ENCODE data around the gene LSM4. TPM values are rescaled to one million over a fixed set of nuclear protein-coding genes. Genes with fewer than 3 reads are reported as not detected.
A peak's percentile ranks its signal among the peaks of the same experiment; 100 is the strongest.

Gene LSM4
- polyA plus RNA-seq, 1 experiment = 94.7 TPM

DNA sequence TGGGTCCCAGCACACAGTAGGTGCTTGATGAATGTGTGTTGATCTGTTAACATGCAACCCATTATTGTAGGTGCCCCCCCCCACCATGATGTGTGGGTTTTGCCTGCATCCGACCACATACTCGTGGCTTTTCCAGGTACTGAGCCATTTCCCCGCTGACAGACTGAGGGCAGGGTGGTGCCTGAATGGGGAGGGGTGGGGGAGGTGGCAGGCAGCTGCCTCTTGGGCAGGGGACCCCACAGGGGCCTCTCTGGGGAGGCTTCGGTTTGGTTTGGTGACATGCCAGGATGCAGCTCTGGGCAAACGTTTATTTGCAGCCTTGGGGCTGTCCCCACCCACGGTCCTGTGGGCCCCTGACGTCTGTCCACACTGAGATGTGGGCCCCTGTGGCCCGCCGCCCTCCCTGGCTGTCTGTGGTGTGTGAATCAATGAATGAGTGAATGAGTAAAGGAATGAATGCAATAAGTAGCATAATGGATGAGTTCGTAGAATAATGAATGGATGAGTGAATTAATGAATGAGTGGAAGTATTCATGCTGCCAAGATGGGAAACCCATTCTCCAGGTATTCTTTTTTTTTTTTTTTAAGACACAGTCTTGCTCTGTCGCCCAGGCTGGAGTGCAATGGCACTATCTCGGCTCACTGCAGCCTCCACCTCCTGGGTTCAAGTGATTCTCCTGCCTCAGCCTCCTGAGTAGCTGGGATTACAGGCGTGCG, 32.4 kb downstream of the LSM4 start:
- no peak for DNase-seq (ENCODE audit: low read depth)
- TF ChIP-seq, protein P1, sequence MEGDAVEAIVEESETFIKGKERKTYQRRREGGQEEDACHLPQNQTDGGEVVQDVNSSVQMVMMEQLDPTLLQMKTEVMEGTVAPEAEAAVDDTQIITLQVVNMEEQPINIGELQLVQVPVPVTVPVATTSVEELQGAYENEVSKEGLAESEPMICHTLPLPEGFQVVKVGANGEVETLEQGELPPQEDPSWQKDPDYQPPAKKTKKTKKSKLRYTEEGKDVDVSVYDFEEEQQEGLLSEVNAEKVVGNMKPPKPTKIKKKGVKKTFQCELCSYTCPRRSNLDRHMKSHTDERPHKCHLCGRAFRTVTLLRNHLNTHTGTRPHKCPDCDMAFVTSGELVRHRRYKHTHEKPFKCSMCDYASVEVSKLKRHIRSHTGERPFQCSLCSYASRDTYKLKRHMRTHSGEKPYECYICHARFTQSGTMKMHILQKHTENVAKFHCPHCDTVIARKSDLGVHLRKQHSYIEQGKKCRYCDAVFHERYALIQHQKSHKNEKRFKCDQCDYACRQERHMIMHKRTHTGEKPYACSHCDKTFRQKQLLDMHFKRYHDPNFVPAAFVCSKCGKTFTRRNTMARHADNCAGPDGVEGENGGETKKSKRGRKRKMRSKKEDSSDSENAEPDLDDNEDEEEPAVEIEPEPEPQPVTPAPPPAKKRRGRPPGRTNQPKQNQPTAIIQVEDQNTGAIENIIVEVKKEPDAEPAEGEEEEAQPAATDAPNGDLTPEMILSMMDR (IDR thresholded peaks at IDR 0.05; ENCODE audit: insufficient read depth, low read depth, low read length) = no peak
- CTCF ChIA-PET = interaction anchor here (6.5 kb wide), 1 partner anchor 11 kb away, joined by 48 read pairs; the partner anchor contains the start of gene JUND
- Histone ChIP-seq H3K4me3 (ENCODE audit: low read depth, low read length) (no peak overlapping the region), H3K36me3 (ENCODE audit: control insufficient read depth, insufficient read depth, low read length) (no peaks in the 10 kb centered on the region), H3K27me3 (ENCODE audit: control insufficient read depth, insufficient read depth, low read length) (no peaks in the 10 kb centered on the region)
- POLR2A ChIA-PET = no interaction called here

DNA sequence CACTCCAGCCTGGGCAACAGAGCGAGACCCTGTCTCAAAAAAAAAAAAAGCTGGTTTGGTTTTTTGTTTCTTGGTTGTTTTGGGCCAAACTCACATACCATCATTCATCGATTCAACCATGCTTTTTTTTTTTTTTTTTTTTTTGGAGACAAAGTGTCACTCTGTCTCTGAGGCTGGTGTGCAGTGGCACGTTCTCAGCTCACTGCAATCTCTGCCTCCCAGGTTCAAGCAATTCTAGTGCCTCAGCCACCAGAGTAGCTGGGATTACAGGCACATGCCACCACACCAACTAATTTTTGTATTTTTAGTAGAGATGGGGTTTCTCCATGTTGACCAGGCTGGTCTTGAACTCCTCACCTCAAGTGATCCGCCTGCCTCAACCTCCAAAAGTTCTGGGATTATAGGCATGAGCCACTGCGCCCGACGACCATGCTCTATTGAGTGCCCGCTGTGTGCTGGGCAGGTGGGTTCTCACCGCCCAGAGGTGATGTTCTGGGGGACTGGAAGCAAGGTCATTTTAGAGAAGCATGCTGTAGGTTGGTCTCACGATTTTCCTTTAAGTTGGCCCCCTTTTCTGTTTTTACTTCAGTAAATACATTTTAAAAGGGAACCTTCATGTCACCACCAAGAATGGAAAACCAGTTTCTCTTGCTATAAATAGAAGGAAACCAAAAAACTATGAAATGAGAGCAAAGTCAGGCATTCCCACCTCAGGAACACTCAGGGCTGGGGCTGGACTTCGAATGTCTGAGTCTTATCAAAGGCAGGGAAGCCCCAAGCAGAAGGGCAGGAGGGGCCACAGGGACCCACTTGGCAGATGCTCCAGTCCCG, 33.2 kb downstream of the LSM4 start:
- Histone ChIP-seq H3K4me3 (ENCODE audit: low read depth, low read length) (no peak overlapping the region), H3K27me3 (ENCODE audit: control insufficient read depth, insufficient read depth, low read length) (no peaks in the 10 kb centered on the region), H3K36me3 (ENCODE audit: control insufficient read depth, insufficient read depth, low read length) (no peaks in the 10 kb centered on the region)
- CTCF ChIA-PET = interaction anchor here (6.5 kb wide), 1 partner anchor 10 kb away, joined by 48 read pairs; the partner anchor contains the start of gene JUND
- POLR2A ChIA-PET = interaction anchor here (0.7 kb wide), 1 partner anchor 39 kb away, joined by 13 read pairs; no protein-coding TSS in a partner anchor
- DNase-seq (ENCODE audit: low read depth) = no peak
- TF ChIP-seq, protein P1 (IDR thresholded peaks at IDR 0.05; ENCODE audit: insufficient read depth, low read depth, low read length) = no peak

DNA sequence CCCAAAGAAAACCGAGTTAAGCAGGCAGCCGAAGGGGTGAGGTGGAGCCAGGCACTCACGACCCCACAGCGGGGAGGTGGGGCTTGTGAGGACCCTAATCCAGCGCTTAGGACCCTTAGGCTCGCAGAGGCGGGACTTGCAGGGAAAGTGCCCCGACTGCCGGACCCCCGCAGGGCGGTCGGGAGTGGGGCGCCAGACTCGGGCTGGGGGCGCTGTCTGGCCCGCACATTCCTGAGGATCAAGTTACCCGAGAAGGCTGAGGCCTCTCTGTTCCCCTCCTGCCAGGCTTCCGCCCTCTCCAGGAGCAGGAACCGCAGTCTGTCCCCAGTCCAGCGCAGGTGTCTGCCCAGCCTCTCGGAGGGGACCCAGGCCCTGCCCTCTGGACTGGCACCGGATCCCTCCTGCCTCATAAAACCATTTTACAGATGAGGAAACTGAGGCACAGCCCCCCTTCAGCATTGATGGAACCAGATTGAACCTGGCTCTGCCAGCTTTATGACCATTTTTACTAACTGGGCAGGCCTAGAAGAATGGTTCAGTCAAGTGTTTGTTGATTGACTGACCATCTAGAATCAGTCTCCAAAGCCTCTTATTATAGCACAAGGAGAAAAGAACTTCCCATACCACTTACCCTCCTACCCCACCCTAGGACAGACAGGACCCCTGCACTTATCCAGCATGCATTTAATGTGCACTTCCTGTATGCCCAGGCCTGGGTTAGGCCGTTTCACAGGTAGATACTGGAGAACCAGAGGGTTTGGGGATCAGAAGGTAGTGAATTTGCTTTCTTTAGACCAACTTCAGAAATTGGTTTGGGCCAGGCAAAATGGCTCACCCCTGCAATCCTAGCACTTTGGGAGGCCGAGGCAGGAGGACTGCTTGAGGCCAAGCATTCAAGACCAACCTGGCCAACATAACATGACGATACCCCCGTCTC, 34.8 kb downstream of the LSM4 start:
- Histone ChIP-seq H3K4me3 (ENCODE audit: low read depth, low read length) (no peak overlapping the region), H3K36me3 (ENCODE audit: control insufficient read depth, insufficient read depth, low read length) (no peaks in the 10 kb centered on the region), H3K27me3 (ENCODE audit: control insufficient read depth, insufficient read depth, low read length) (no peaks in the 10 kb centered on the region)
- TF ChIP-seq, protein P1 (IDR thresholded peaks at IDR 0.05; ENCODE audit: insufficient read depth, low read depth, low read length) = peak; percentile 32
- ChIA-PET POLR2A (no interaction called here), CTCF (interaction anchor here (6.5 kb wide), 1 partner anchor 8 kb away, joined by 48 read pairs; the partner anchor contains the start of gene JUND)
- DNase-seq (ENCODE audit: low read depth) = no peak

DNA sequence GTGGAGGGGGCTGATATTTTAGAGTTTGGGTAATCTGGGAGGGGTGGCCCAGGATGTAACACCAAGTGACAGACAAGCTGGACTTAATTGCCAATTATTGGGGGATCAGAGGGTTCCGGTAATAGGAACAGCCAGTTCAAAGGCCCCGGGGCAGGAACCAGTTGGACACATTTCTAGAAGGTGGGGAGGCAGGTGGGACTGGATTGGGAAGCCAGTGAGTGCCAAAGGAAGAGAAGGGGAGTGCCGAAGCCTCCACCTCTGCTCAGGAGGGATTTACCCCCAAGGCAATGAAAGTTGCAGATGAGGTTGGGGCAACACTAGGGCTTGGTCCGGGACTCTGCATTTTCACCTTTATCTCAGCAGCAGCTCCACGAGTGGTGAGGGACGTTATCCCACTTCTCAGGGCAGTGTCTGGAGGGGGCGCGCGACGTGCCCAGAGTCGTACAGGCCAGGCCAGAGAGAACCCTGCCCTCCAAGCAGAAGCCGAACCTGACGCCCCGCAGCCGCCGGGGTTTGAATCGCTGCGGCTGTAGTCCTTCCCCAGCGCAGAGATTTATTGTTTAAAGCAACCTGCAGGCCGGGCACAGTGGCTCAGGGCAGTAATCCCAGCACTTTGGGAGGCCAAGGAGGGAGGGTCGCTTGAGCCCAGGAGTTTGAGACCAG, 35.8 kb downstream of the LSM4 start:
- ChIA-PET POLR2A (no interaction called here), CTCF (no interaction called here)
- Histone ChIP-seq H3K36me3 (ENCODE audit: control insufficient read depth, insufficient read depth, low read length) (no peaks in the 10 kb centered on the region), H3K27me3 (ENCODE audit: control insufficient read depth, insufficient read depth, low read length) (no peaks in the 10 kb centered on the region), H3K4me3 (ENCODE audit: low read depth, low read length) (no peak overlapping the region)
- DNase-seq (ENCODE audit: low read depth) = no peak
- TF ChIP-seq, protein P1 (IDR thresholded peaks at IDR 0.05; ENCODE audit: insufficient read depth, low read depth, low read length) = no peak

All from BJ (cell line).